Activated B cell treated with CpG ODN at 0.5 μM for 24 hours (primary cell): ENCODE results near the gene KEL. TPM values are rescaled to one million over a fixed set of nuclear protein-coding genes. Genes with fewer than 3 reads are reported as not detected.

Experiments used
- ATAC-seq: fragments of 200-7000 bp; cut with Tn5 transposase; one replicate; pipeline ENCODE4 v1.10.0; 2021; ENCODE audit warnings: low read depth, mild to moderate bottlenecking, moderate library complexity
- CTCF ChIA-PET: fragments of 350-600 bp; sonication (Branson Sonifier 250); formaldehyde crosslinking; loops from one replicate; lab custom pipeline; 2021; ENCODE audit warnings: antibody characterized with exemption; lab: Charles Lee
- POLR2A ChIA-PET: fragments of 350-600 bp; sonication (Branson Sonifier 250); formaldehyde crosslinking; loops from one replicate; lab custom pipeline; 2021; ENCODE audit warnings: antibody characterized with exemption; lab: Charles Lee
- DNase-seq: peaks from one replicate; pipeline ENCODE4 v3.0.0; 2022
- H3K27ac Mint-ChIP-seq: one replicate; pipeline ENCODE4 v1.8.0; 2020; ENCODE audit warnings: mixed read lengths
- H3K27me3 Mint-ChIP-seq: one replicate; pipeline ENCODE4 v1.8.0; 2021; ENCODE audit warnings: mixed read lengths
- H3K36me3 Mint-ChIP-seq: one replicate; pipeline ENCODE4 v1.8.0; 2021; ENCODE audit warnings: low read depth, mixed read lengths
- H3K4me1 Mint-ChIP-seq: one replicate; pipeline ENCODE4 v1.8.0; 2021; ENCODE audit warnings: mixed read lengths
- H3K4me3 Mint-ChIP-seq: one replicate; pipeline ENCODE4 v1.8.0; 2020; ENCODE audit warnings: mild to moderate bottlenecking, mixed read lengths
- H3K9me3 Mint-ChIP-seq: one replicate; pipeline ENCODE4 v1.8.0; 2020; ENCODE audit warnings: mixed read lengths
- CTCF ChIP-seq: fragments of 200-600 bp; IDR thresholded peaks from one replicate; pipeline ENCODE4 v1.8.0; 2022; ENCODE audit warnings: antibody characterized with exemption, mild to moderate bottlenecking
- intact Hi-C: fragments of 100-400 bp; cut with micrococcal nuclease; formaldehyde crosslinking; loops from one replicate; pipeline ENCODE4 v1.15.1; 2024
- total RNA-seq: library from RNA; stranded (reverse); gene quantifications from 2 replicates; pipeline ENCODE4 v1.2.3, GENCODE V29; 2022

KEL gene
- total RNA-seq, 1 donor from 2014 or later: 1.2 TPM

GRCh38 chr7:142892951-142893350 is 69.2 kb downstream of the KEL start:
- DNase-seq: no peak
- ATAC-seq: no peak
- CTCF ChIA-PET: interaction anchor here (1.3 kb wide), 1 partner anchor 9 kb away, joined by 3 read pairs; no protein-coding TSS in a partner anchor
- Mint-ChIP-seq H3K9me3 (no peaks in the 10 kb centered on the region), H3K36me3 (no peaks in the 10 kb centered on the region), H3K27me3 (peaks cover 28% of the 10 kb centered on the region), H3K27ac (no peak overlapping the region), H3K4me1 (no peaks in the 10 kb centered on the region), H3K4me3 (no peak overlapping the region)
- TF ChIP-seq CTCF: no peak
- intact Hi-C loops: no loop called here
- POLR2A ChIA-PET: no interaction called here

- H3K4me1 Mint-ChIP-seq: no peaks in the 10 kb centered on the region
- intact Hi-C loops: no loop called here
- no peak for ATAC-seq
- H3K27me3 Mint-ChIP-seq: peaks cover 17% of the 10 kb centered on the region
- no peak overlapping the region for H3K4me3 Mint-ChIP-seq
- H3K27ac Mint-ChIP-seq: no peak overlapping the region
- no peaks in the 10 kb centered on the region for H3K36me3 Mint-ChIP-seq
- CTCF ChIA-PET: interaction anchor here (1.3 kb wide), 1 partner anchor 10 kb away, joined by 3 read pairs; no protein-coding TSS in a partner anchor
- no peak for DNase-seq
- no peak for TF ChIP-seq CTCF
- POLR2A ChIA-PET: no interaction called here
- no peaks in the 10 kb centered on the region for H3K9me3 Mint-ChIP-seq
Measured at GRCh38 chr7:142891490-142892082, 70.6 kb downstream of the KEL start.

Other genes starting within 250 kb of the KEL start
- not detected in 2 replicates for gene PRSS1, start 212.9 kb downstream of the KEL start, total RNA-seq
- gene PRSS2, start 191.4 kb downstream of the KEL start, total RNA-seq: not detected in 2 replicates
- 20.9 and 21.4 TPM in 2 replicates for gene EPHB6, start 107.3 kb downstream of the KEL start, total RNA-seq
- gene TRPV6, start 76.6 kb downstream of the KEL start, total RNA-seq: not detected in 2 replicates
- 0.11 and 0.17 TPM in 2 replicates for gene TRPV5, start 28.6 kb downstream of the KEL start, total RNA-seq
- not detected in 2 replicates for gene LLCFC1, start 22.9 kb downstream of the KEL start, total RNA-seq
- gene OR9A2, start 64.8 kb upstream of the KEL start, total RNA-seq: 0.31 and 0.56 TPM in 2 replicates
- gene OR6V1, start 90.0 kb upstream of the KEL start, total RNA-seq: not detected in 2 replicates
- not detected in 2 replicates for gene PIP, start 169.7 kb upstream of the KEL start, total RNA-seq
- not detected in 2 replicates for gene TAS2R39, start 221.1 kb upstream of the KEL start, total RNA-seq